ENCODE results near the gene ARHGEF4.

Gene ARHGEF4

GRCh38 chr2:130920415-130921163 lies 83.9 kb downstream of the ARHGEF4 start:
- DNase-seq (ENCODE audit: low spot score): peak; percentile 88

DNA sequence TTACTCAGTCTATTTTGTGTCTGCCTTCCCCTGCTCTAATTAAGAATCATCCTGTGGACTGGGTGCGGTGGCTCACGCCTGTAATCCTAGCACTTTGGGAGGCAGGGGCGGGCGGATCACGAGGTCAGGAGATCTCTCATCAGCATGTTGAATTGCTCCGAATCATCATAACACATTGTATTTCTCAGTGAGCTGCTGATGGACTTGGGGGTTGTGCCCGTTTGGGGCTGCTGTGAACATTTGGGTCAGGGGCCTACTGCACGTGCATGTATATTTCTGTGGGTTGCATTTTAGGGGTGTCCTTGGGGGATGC lies 84.4 kb downstream of the ARHGEF4 start:
- no peak for DNase-seq (ENCODE audit: low spot score)

DNA sequence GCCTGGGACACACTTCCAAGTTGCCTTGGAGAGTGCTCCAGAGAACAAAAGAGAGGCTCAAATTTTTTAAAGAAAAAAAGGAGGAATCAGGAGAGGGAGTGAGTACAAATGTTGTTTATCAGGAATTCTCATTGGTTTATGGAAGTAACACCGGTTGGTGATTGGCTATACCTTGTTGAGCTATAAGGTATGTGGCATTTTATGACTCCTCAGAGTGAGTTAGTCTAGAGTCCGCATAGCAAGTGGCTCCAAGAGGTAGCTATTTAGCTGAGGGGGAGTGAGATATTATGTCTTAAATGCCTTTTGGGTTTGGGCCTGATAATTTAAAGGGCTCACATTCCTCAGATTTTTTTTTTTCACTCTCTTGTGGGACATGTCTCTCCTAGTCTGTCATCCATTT lies 85.7 kb downstream of the ARHGEF4 start:
- no peak for DNase-seq (ENCODE audit: low spot score)

- DNase-seq (ENCODE audit: low spot score): no peak
Observed at GRCh38 chr2:130928385-130928784, 91.7 kb downstream of the ARHGEF4 start.

DNA sequence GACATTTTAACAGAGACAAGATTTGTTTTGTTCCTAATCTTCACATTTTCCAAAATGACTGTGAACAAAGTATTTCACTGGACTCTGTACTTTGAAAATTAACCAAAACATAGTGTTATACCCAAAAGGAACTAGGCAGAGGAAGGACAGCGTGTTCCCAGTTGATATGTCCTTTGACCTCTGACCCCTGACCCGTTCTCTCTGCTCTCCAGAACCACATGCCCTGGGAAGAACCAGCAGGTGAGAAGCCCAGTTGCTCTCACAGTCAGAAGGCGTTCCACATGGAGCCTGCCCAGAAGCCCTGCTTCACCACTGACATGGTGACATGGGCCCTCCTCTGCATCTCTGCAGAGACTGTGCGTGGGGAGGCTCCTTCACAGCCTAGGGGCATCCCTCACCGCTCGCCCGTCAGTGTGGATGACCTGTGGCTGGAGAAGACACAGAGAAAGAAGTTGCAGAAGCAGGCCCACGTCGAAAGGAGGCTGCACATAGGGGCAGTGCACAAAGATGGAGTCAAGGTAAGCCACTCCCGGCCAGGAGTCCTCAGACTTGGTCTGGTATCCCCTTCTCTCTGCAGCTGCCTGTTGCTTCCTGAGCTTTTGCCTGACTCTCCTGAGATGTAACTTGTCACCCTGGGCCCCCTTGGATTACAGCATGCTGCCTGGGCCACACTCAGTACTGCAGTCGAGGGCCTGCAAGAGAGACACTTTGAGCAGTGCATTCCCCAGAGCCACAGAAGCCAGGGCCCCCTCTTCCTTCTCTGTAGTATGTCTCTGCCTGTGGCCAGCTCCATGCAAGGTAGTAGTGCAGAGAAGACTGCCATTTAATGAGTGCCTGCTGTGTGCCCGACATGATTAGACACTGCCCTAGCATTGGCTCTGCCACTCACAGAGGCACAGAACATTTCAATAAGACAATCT lies 94.3 kb downstream of the ARHGEF4 start:
- DNase-seq (ENCODE audit: low spot score): no peak

DNA sequence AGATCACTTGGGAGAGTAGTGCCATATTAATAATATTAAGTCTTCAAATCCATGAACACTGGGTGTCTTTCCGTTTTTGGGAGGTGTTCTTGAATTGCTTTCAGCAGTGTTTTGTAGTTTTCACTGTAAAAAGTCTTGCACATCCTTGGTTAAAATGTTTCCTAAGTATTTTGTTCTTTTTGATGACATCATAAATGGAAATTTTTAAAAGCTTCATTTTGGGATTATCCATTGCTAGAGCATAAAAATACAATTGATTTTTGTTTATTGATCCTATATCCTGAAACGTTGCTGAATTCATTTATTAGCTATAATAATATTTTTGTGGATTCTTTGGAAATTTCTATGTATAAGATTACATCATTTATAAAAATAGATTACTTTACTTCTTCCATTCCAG lies 96.8 kb downstream of the ARHGEF4 start:
- DNase-seq (ENCODE audit: low spot score): no peak

- DNase-seq (ENCODE audit: low spot score): no peak
Observed at GRCh38 chr2:130936451-130936850, 99.7 kb downstream of the ARHGEF4 start.

DNA sequence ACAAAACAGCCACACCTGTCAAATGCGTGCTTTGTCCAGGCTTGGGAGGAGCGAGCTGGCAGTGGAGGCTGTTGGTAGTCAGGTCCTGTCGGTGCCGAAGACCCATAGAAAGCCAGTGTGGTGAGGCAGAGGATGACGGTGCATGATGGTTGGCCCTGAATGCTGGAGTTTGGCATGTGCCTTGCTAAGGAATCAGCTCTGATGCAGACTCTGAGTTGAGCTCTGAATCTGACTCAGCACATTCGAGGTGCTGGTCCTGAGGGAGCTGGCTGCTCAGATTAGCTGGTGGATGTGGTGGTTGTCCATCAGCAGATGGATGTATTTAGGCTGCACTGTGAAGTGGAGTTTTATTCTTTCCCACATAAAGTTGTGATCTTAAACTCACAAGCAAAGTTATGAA lies 111.3 kb downstream of the ARHGEF4 start:
- no peak for DNase-seq (ENCODE audit: low spot score)

GRCh38 chr2:130949954-130950353 lies 113.2 kb downstream of the ARHGEF4 start:
- no peak for DNase-seq (ENCODE audit: low spot score)

- no peak for DNase-seq (ENCODE audit: low spot score)
Observed at GRCh38 chr2:130951018-130951417, 114.3 kb downstream of the ARHGEF4 start.

DNA sequence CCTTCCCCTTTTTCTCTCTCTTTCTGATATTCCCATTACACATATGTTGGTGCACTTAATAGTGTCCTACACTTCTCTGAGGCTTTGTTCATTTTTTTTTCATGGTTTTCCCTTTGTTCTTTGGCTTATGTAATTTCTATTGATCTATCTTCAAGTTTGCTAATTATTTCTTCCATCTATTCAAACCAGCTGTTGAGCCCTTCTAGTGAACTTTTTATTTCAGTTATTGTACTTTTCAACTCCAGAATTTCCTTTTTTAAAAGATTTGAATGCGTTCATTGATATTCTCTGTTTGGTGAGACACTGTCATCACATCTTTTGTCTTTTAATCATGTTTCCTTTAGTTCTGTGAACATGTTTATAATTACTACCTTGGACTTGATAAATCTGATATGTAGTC lies 118.2 kb downstream of the ARHGEF4 start:
- no peak for DNase-seq (ENCODE audit: low spot score)

- DNase-seq (ENCODE audit: low spot score): no peak
Observed at GRCh38 chr2:130957915-130958314, 121.2 kb downstream of the ARHGEF4 start.

- no peak for DNase-seq (ENCODE audit: low spot score)
Observed at GRCh38 chr2:130963196-130963848, 126.6 kb downstream of the ARHGEF4 start.

DNA sequence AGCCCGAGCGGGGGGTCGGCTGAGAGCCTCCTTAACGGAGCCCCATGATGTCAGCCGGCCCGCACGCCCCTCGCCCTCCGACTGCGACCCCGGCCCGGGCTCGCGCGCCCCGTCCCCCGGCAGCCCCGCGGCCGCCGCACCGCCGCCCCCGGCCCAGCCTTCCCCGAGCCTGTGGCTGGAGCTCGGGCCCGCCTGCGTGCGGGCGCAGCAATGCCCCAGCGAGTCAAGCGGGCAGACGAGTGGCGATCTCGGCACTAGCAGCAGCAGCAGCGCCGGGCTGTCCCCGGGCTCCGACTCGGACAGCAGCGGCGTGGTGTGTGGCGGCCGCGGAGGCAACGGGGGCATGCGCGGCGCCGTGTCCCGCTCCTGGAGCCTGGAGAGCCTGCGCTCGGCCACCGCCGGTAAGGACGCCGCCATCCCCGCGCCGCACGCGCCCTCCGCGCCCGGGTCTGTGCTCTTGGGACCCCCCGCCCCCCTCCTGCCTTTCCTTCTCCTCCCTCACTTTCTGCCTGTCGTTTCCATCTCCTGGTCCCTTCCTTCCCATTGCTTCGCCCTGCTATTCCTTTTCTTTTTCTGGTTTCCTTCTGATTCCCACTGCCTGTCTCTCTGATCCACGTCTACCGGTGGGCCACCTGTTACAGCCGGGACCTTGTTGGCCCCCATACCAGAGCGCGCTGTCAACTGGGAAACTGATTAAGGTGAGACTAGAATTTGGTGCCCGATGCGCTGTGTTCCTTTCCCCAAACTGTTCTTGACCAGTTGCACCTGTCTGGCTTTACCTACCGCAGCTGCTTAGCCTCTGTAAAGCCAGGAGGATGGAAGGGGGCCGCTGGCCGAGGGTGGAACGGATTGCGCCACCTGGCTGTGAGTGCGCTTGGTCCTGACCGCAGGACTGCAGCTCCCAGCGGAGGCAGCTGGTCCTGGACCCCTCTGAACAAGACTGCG lies 127.4 kb downstream of the ARHGEF4 start:
- peak; percentile 49 for DNase-seq (ENCODE audit: low spot score)

DNA sequence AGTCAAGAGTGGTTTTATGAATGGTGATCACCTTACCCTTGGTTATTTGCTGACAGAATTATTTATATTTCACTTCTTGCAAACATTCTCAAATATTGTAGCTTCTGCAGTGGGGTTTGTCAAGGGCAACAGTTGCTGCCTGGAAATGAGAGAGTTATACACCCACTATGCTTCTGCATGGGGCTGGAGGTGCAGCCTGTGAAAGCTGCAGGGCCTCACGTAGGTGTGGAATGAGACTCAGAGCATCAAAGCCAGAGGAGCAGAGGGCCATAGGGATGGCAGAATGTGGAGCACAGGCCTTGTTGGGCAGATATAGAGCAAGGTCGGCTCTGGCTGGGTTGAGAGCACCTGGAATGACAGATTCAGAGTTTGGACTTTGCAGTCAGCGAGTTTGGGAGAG lies 128.2 kb downstream of the ARHGEF4 start:
- no peak for DNase-seq (ENCODE audit: low spot score)

GRCh38 chr2:130966149-130966774 lies 129.5 kb downstream of the ARHGEF4 start:
- DNase-seq (ENCODE audit: low spot score): no peak

- no peak for DNase-seq (ENCODE audit: low spot score)
Observed at GRCh38 chr2:130966775-130967490, 130.2 kb downstream of the ARHGEF4 start.

GRCh38 chr2:130972410-130972809 lies 135.7 kb downstream of the ARHGEF4 start:
- no peak for DNase-seq (ENCODE audit: low spot score)

- no peak for DNase-seq (ENCODE audit: low spot score)
Observed at GRCh38 chr2:130975729-130976128, 139.0 kb downstream of the ARHGEF4 start.

DNA sequence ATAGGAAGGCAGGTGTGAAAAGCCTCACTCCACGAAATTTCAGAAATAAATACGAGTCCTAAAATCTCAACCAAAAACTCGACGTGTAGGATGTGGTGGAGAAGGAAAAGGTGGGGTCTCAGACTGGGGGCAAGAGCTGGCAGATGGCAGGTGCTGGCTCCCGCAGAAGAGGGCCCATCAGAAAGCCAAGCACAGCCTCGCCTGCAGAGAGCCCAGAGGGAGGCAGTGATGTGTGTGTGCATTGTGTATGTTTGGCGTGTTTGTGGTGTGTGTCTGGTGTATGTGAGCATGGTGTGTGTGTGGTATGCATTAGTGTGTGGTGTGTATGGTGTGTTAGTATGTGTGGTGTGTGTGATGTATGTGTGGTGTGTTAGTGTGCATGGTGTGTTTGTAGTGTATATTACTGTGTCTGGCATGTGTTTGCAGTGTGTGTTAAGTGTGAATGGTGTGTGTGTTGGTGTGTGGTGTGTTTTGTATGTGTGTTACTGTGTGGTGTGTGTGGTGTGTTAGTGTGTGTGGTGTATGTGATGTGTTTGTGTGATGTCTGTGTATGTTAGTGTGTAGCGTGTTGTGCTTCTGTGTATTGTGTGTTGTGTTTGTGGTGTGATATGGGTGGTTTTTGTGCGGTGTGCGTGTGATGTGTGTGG lies 140.0 kb downstream of the ARHGEF4 start:
- no peak for DNase-seq (ENCODE audit: low spot score)

Data from GM03348 (cell line).